Activated CD8-positive, alpha-beta T cell treated with anti-CD3 and anti-CD28 coated beads, Interleukin-2, amount 10 ng/mL, durations not matched to agents 7 days and 5 days (primary cell): ENCODE results near the gene EPS8L1. TPM values are rescaled to one million over a fixed set of nuclear protein-coding genes. Genes with fewer than 3 reads are reported as not detected.
"Not testable (repeated sequence)": the region's sequence is repeated elsewhere in the genome, so short reads cannot be mapped to it uniquely, and the experiment has no call there.

ENCODE experiments used
- ATAC-seq: fragments of 150-1000 bp; cut with Tn5 transposase; one replicate; pipeline ENCODE4 v1.10.0; 2021; ENCODE audit warnings: moderate library complexity
- CTCF ChIA-PET: fragments of 350-600 bp; sonication (Branson Sonifier 250); formaldehyde crosslinking; loops from one replicate; lab custom pipeline; 2021; ENCODE audit warnings: antibody characterized with exemption; lab: Charles Lee
- POLR2A ChIA-PET: fragments of 350-600 bp; sonication (Branson Sonifier 250); formaldehyde crosslinking; loops from one replicate; lab custom pipeline; 2021; ENCODE audit warnings: antibody characterized with exemption; lab: Charles Lee
- DNase-seq: peaks from one replicate; pipeline ENCODE4 v3.0.0-alpha.2; 2020
- H3K27ac Mint-ChIP-seq: one replicate; pipeline ENCODE4 v1.8.0; 2021; ENCODE audit warnings: mild to moderate bottlenecking, mixed read lengths
- H3K27me3 Mint-ChIP-seq: one replicate; pipeline ENCODE4 v1.8.0; 2021; ENCODE audit warnings: low read depth, mixed read lengths
- H3K36me3 Mint-ChIP-seq: one replicate; pipeline ENCODE4 v1.8.0; 2021; ENCODE audit warnings: low read depth, mixed read lengths
- H3K4me1 Mint-ChIP-seq: one replicate; pipeline ENCODE4 v1.8.0; 2021; ENCODE audit warnings: low read depth, mixed read lengths
- H3K4me3 Mint-ChIP-seq: one replicate; pipeline ENCODE4 v1.8.0; 2021; ENCODE audit warnings: mild to moderate bottlenecking, mixed read lengths
- H3K9me3 Mint-ChIP-seq: one replicate; pipeline ENCODE4 v1.8.0; 2022; ENCODE audit warnings: mixed read lengths; ENCODE audit not compliant: insufficient read depth
- total RNA-seq, 2 experiments: library from RNA; stranded (reverse); gene quantifications; one replicate each; pipeline ENCODE4 v1.2.3, GENCODE V29; 2021

The EPS8L1 gene
- 1 to 10 TPM; 4.9 to 8.6 TPM for total RNA-seq

GRCh38 chr19:55075371-55075998 is at the start of gene EPS8L1:
Gene EPS8L1 (plus strand): TSS chr19:55075869. CDS start chr19:55076445, 576 bp downstream.
- POLR2A ChIA-PET = no interaction called here
- CTCF ChIA-PET = no interaction called here
- ATAC-seq (no peak), DNase-seq (no peak)
- peaks cover 28% of the 10 kb centered on the region for H3K27me3 Mint-ChIP-seq
- H3K9me3 Mint-ChIP-seq = no peaks in the 10 kb centered on the region
- no peak within 1 kb of the TSS for H3K27ac Mint-ChIP-seq
- no peak within 1 kb of the TSS for H3K4me3 Mint-ChIP-seq
- peaks cover 9% of the 10 kb centered on the region for H3K36me3 Mint-ChIP-seq
- peaks cover 14% of the 10 kb centered on the region for H3K4me1 Mint-ChIP-seq

GRCh38 chr19:55027140-55027471 is 48.6 kb upstream of the EPS8L1 start:
- H3K4me1 Mint-ChIP-seq, H3K27me3 Mint-ChIP-seq, POLR2A ChIA-PET, CTCF ChIA-PET, DNase-seq, H3K27ac Mint-ChIP-seq, H3K4me3 Mint-ChIP-seq, ATAC-seq: not testable (repeated sequence)
- Mint-ChIP-seq H3K36me3 (peaks cover 42% of the 10 kb centered on the region), H3K9me3 (peaks cover 29% of the 10 kb centered on the region)

- ChIA-PET POLR2A (no interaction called here), CTCF (no interaction called here)
- H3K27me3 Mint-ChIP-seq = no peaks in the 10 kb centered on the region
- H3K36me3 Mint-ChIP-seq = peaks cover 40% of the 10 kb centered on the region
- no peaks in the 10 kb centered on the region for H3K4me1 Mint-ChIP-seq
- no peak overlapping the region for H3K4me3 Mint-ChIP-seq
- no peak for ATAC-seq
- H3K27ac Mint-ChIP-seq = peak overlapping the region; percentile 39
- peaks cover 23% of the 10 kb centered on the region for H3K9me3 Mint-ChIP-seq
- DNase-seq = no peak
Observed at GRCh38 chr19:55027472-55028337, 48.0 kb upstream of the EPS8L1 start.

GRCh38 chr19:55028757-55029156 is 46.9 kb upstream of the EPS8L1 start:
- no peaks in the 10 kb centered on the region for H3K4me1 Mint-ChIP-seq
- CTCF ChIA-PET = interaction anchor here (0.9 kb wide), 1 partner anchor 21 kb away, joined by 3 read pairs; no protein-coding TSS in a partner anchor
- no peak overlapping the region for H3K27ac Mint-ChIP-seq
- no peak overlapping the region for H3K4me3 Mint-ChIP-seq
- H3K27me3 Mint-ChIP-seq = no peaks in the 10 kb centered on the region
- POLR2A ChIA-PET = no interaction called here
- DNase-seq (no peak), ATAC-seq (no peak)
- peaks cover 19% of the 10 kb centered on the region for H3K9me3 Mint-ChIP-seq
- H3K36me3 Mint-ChIP-seq = peaks cover 34% of the 10 kb centered on the region

GRCh38 chr19:55031178-55031577 is 44.5 kb upstream of the EPS8L1 start:
- peaks cover 8% of the 10 kb centered on the region for H3K9me3 Mint-ChIP-seq
- CTCF ChIA-PET = no interaction called here
- no peak for ATAC-seq
- POLR2A ChIA-PET = no interaction called here
- no peaks in the 10 kb centered on the region for H3K27me3 Mint-ChIP-seq
- no peak overlapping the region for H3K4me3 Mint-ChIP-seq
- H3K4me1 Mint-ChIP-seq = no peaks in the 10 kb centered on the region
- H3K36me3 Mint-ChIP-seq = peaks cover 22% of the 10 kb centered on the region
- H3K27ac Mint-ChIP-seq = no peak overlapping the region
- no peak for DNase-seq

GRCh38 chr19:55032170-55032800 is 43.4 kb upstream of the EPS8L1 start:
- DNase-seq = no peak
- CTCF ChIA-PET = no interaction called here
- POLR2A ChIA-PET = no interaction called here
- H3K9me3 Mint-ChIP-seq = peaks cover 6% of the 10 kb centered on the region
- H3K4me3 Mint-ChIP-seq = no peak overlapping the region
- peaks cover 21% of the 10 kb centered on the region for H3K36me3 Mint-ChIP-seq
- no peak overlapping the region for H3K27ac Mint-ChIP-seq
- no peaks in the 10 kb centered on the region for H3K4me1 Mint-ChIP-seq
- H3K27me3 Mint-ChIP-seq = no peaks in the 10 kb centered on the region
- no peak for ATAC-seq

GRCh38 chr19:55032976-55033643 is 42.6 kb upstream of the EPS8L1 start:
- POLR2A ChIA-PET, H3K27me3 Mint-ChIP-seq, CTCF ChIA-PET, H3K4me3 Mint-ChIP-seq, ATAC-seq, H3K27ac Mint-ChIP-seq, H3K4me1 Mint-ChIP-seq, H3K9me3 Mint-ChIP-seq, DNase-seq: not testable (repeated sequence)
- peaks cover 20% of the 10 kb centered on the region for H3K36me3 Mint-ChIP-seq

- H3K27ac Mint-ChIP-seq = no peak overlapping the region
- no peaks in the 10 kb centered on the region for H3K27me3 Mint-ChIP-seq
- H3K4me3 Mint-ChIP-seq = no peak overlapping the region
- H3K36me3 Mint-ChIP-seq = peaks cover 16% of the 10 kb centered on the region
- H3K9me3 Mint-ChIP-seq = peaks cover 2% of the 10 kb centered on the region
- no peak for ATAC-seq
- peaks cover 8% of the 10 kb centered on the region for H3K4me1 Mint-ChIP-seq
- DNase-seq = no peak
- CTCF ChIA-PET = no interaction called here
- POLR2A ChIA-PET = no interaction called here
Observed at GRCh38 chr19:55034751-55035150, 40.9 kb upstream of the EPS8L1 start.

- no peaks in the 10 kb centered on the region for H3K27me3 Mint-ChIP-seq
- CTCF ChIA-PET = no interaction called here
- POLR2A ChIA-PET = no interaction called here
Observed at GRCh38 chr19:55036058-55036457, 39.6 kb upstream of the EPS8L1 start.

GRCh38 chr19:55037603-55038002 is 38.1 kb upstream of the EPS8L1 start:
- POLR2A ChIA-PET = interaction anchor here (0.7 kb wide), 1 partner anchor 1330 kb away, joined by 3 read pairs; no protein-coding TSS in a partner anchor
- ATAC-seq, DNase-seq, H3K27me3 Mint-ChIP-seq, CTCF ChIA-PET, H3K27ac Mint-ChIP-seq, H3K4me3 Mint-ChIP-seq, H3K9me3 Mint-ChIP-seq: not testable (repeated sequence)
- H3K36me3 Mint-ChIP-seq = peaks cover 35% of the 10 kb centered on the region
- H3K4me1 Mint-ChIP-seq = peaks cover 31% of the 10 kb centered on the region

More at GRCh38 chr19:55036058-55036457, 39.6 kb upstream of the EPS8L1 start:
- Mint-ChIP-seq H3K4me1 (peaks cover 15% of the 10 kb centered on the region), H3K36me3 (peaks cover 23% of the 10 kb centered on the region), H3K27ac (no peak overlapping the region), H3K9me3 (no peaks in the 10 kb centered on the region), H3K4me3 (no peak overlapping the region)
- no peak for DNase-seq
- no peak for ATAC-seq

GRCh38 chr19:55040654-55041053 is 35.0 kb upstream of the EPS8L1 start:
- DNase-seq, ATAC-seq, CTCF ChIA-PET, H3K9me3 Mint-ChIP-seq, POLR2A ChIA-PET, H3K4me3 Mint-ChIP-seq, H3K27me3 Mint-ChIP-seq, H3K27ac Mint-ChIP-seq: not testable (repeated sequence)
- H3K36me3 Mint-ChIP-seq = peaks cover 54% of the 10 kb centered on the region
- H3K4me1 Mint-ChIP-seq = peaks cover 48% of the 10 kb centered on the region
